SU-DHL-6 (cell line): Measurements from ENCODE around the gene RALGAPA1.

ENCODE experiments used
- EZH2phosphoT487 ChIP-seq: fragments of 200-600 bp; sonication (generic), shearing (Covaris generic); conservative IDR thresholded peaks from 2 replicates; pipeline ENCODE4 v1.6.1; 2018; ENCODE audit warnings: mild to moderate bottlenecking, antibody characterized with exemption, low read length, moderate library complexity, mixed read lengths
- TF ChIP-seq, protein P1 (sequence below): fragments of 200-600 bp; sonication (generic); IDR thresholded peaks from one replicate; pipeline ENCODE4 v1.5.1; 2017; ENCODE audit warnings: antibody characterized with exemption, mild to moderate bottlenecking, low read length, moderate library complexity; ENCODE audit not compliant: insufficient read depth, poor library complexity, severe bottlenecking

DNA sequence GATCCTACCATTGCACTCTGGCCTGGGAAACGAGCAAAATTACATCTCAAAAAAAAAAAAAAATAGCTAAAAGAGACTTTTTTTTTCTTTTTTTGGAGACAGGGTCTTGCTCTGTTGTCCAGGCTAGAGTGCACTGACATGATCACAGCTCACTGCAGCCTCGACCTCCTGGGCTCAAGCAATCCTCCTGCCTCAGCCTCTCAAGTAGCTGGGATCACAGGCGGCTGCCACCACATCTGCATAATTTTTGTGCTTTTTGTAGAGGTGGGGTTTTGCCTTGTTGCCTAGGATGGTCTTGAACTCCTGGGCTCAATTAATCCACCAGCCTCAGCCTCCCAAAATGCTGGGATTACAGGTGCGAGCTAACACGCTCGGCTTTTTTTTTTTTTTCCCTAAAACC lies 11.3 kb downstream of the RALGAPA1 start:
- TF ChIP-seq, protein P1, sequence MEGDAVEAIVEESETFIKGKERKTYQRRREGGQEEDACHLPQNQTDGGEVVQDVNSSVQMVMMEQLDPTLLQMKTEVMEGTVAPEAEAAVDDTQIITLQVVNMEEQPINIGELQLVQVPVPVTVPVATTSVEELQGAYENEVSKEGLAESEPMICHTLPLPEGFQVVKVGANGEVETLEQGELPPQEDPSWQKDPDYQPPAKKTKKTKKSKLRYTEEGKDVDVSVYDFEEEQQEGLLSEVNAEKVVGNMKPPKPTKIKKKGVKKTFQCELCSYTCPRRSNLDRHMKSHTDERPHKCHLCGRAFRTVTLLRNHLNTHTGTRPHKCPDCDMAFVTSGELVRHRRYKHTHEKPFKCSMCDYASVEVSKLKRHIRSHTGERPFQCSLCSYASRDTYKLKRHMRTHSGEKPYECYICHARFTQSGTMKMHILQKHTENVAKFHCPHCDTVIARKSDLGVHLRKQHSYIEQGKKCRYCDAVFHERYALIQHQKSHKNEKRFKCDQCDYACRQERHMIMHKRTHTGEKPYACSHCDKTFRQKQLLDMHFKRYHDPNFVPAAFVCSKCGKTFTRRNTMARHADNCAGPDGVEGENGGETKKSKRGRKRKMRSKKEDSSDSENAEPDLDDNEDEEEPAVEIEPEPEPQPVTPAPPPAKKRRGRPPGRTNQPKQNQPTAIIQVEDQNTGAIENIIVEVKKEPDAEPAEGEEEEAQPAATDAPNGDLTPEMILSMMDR: no peak
- no peak for TF ChIP-seq EZH2phosphoT487
